NOMO-1 (cell line): ENCODE measurements around the gene LAMA4.
"Not testable (repeated sequence)": the region's sequence is repeated elsewhere in the genome, so short reads cannot be mapped to it uniquely, and the experiment has no call there.

ENCODE experiments used
- DNase-seq, 2 experiments: peaks; one replicate each; lab custom pipeline; 2025; ENCODE audit not compliant: unreplicated experiment in 2 of 2; lab: John Stamatoyannopoulos, UW

The LAMA4 gene

DNA sequence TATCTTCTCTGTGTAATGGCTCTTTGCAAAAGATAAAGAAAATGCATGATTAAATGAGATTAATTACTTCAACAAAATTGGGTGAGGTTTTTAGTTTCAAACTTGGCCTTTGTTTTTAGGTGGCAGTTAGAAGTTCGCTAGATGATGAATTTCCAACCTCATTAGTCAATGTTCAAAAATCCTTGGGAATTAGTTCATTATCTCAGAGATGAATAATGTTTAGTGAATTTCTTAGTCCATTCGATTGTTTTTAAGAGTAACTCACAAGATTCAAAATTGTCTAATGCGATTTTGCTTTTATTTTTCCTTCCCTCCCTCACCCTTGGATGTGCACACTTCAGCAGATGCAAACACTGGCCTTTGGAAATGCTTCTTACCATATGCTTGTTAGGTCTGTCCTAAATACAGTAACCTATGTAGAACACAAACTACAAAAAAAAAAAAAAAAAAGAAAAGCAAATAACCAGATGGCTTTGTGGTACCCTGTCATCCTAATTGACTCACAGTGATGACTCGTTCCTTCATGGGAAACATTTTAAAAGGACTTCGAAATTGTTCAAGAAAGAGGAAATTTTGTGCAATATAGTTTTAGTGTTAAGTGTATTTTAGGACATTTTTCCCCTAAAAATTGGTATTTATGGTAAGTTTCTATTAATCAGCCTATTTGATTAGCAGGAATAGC is 100.3 kb downstream of the LAMA4 start:
- peak in 1 of 2 experiments; percentile 47 for DNase-seq

DNA sequence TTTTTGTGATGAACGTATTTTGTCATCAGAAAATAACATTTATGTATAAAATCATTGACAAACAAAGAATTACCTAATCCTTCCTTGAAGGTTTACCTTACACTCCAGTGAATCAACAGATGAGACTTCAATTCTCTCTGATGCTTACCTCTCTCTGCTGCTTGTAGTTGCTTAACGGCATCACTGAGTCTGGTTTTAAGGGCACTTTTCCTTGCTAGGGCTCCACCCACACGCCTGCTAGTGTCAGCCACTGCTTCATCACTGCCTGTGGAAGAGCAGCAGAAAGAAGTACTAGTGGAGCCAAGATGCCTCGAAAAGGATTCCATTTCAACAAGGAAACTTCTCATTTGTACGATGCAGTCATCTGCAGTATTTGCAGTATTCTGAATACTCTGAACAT is 104.0 kb downstream of the LAMA4 start:
- DNase-seq = no peak

DNA sequence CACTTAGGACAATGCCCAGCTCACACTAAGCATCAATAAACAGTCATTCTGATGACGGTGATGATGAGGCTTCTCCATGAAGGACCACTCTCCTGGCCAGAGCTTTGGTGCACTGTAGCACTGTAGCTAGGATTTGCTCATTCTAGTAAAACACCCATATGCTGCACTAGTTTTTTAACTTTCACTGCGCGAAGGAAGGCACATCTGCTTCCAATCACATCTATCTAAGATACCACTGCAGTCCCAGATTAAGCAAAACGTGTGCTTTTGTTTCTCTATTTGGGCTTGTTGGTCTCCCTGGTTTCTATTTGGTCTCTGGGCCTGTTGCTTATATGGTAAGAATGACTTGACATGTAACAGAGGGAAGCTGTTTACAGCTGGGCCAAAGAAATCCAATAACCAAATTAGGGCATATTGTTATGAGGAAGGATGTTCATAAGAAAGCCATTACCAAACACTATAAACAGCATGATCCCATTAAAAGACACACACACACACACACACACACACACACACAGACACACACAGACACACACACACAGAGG is 104.6 kb downstream of the LAMA4 start:
- DNase-seq = no peak

DNA sequence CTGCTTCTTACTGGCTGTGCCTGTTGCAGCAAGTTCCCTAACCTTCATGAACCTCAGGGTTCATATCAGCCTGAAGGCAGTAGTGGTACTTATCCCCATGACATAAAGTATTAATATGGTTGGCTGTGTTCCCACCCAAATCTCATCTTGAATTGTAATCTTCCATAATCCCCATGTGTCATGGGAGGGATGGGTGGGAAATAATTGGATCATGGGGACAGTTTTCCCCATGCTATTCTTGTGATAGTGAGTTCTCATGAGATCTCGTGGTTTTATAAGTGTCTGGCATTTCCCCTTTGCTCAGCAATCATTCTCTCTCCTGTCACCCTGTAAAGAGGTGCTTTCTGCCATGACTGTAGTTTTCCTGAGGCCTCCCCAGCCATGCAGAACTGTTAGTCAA is 105.1 kb downstream of the LAMA4 start:
- DNase-seq = no peak

DNA sequence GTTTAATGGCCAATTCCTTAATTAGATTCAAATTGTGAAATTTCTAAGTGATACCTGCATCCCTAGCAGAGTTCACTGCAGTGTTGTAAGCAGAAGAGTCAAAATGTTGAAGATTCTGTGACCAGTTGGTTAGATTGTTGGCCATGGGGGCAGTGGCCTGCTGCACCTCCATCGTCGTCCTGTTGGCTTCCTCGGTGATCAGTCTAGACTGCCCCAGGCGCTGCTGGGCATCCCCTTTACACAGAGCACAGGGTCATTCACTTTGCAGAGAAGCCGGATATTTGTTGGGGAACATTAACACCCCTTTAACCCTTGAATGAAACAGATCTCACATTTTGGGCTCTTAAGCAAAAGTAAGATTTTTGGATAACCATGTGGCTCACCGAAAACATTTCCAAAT is 106.3 kb downstream of the LAMA4 start:
- DNase-seq = no peak

DNA sequence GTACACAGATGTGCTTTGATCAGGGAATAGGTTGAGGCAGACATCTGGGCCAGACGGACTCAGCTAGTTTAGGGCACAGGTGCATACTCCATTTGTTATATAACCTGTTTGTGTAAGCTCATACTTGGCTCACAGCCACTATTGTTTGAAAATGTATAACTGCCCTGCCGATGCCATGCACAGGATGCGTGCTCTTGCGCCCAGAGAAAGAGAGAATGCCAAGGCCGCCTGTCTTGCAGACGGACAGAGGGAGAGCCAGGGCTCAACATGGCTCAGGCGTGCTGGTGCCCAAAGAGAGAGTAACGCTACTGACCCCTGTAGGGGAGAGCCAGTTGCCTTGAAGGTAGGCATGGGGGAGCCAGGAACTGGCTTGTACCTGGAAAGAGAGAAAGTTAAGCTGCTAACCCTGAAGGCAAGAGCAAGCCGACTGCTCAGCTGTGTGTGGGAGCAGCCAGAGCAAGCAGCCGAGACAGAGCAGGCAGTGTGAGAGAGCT is 109.2 kb downstream of the LAMA4 start:
- DNase-seq = no peak

DNA sequence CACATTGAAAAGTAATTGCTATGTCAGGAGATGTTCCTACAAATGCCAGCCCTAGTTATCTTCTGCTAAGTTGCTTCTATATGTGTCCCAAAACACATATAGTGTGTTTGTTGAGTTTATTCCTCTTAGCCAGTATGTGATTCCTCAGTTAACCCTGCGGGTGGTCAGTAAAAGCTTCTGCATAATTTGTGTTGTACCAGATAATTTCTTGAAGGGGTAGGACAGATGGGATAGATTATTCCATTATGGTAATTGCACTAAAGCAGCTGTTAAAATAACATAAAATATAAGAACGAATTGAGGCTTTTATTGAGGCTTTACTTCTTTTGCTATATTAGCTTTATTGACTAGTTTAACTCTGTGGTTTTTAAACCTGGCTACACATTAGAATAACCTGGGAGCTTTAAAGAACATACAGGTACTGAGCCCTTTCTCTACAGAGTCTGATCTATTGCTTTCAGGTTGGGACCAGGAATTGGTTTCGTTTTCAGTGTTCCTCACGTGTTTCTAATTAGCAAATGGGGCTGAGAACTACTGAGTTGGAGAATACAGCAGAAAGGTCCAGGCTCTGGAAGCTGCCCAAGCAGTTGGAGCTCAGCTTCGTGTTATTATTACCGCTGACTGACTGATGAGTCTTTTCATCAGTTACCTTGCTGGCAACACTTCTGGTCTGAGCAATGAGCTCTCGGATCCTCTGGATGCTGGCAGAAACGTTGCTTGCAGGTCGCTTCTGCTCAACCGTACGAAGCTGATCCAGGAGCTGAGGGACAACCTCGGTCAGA is 110.0 kb downstream of the LAMA4 start:
- no peak for DNase-seq

DNA sequence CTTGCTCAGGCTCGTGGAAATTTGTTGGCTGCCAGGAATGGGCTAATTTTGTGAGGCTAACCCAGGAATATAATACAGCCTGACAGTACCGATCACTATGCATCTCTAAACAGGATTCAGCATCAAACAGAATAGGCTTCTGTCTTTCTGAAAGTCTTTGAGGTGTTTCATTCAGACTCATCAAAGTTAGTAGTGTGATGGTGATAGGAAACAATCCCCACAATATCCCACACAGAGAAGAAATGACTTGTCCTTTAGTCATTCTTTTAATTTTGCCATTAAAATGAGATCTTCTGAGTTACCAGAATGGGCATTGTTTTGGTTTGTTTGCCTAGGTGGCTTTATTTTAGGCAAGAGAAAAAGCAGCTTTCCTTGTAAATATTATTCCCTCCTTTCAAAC is 112.7 kb downstream of the LAMA4 start:
- no peak for DNase-seq

DNA sequence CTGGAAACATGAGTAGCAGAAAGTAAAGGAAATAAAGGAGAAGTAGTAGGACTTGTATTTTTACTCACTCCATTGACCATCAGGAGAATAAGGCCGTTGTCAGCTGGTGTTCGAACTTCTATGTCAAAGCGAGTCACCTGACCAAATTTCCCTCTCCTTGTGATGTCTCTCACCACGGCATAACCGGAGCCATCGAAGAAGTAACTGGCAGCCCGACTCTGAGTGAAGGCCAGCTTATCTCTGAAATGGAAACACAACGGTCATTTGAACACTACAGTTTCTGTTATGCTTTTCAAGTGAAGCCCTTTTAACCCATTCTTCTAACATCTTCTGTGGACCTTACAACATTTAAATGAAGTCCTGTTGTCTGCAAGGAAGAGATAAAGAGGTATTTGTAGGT is 115.3 kb downstream of the LAMA4 start:
- DNase-seq = no peak

DNA sequence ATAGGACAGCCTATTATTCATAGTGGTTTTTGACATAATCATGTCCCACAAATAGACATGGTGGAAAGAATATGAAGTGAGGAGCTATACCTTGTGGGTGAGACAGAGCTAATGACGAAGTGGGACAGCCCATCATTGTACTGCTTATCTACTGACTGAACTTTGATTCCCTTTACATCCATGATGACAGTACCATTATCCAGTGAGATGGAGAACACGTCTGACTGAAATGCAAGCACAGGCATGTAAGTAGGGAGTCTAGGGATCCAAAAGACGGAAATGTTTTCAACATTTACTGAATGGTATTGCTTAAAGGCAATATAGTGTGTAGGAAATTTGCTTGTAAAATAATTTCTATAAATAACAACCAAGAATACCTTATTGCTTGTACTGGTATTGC is 123.5 kb downstream of the LAMA4 start:
- no peak for DNase-seq

DNA sequence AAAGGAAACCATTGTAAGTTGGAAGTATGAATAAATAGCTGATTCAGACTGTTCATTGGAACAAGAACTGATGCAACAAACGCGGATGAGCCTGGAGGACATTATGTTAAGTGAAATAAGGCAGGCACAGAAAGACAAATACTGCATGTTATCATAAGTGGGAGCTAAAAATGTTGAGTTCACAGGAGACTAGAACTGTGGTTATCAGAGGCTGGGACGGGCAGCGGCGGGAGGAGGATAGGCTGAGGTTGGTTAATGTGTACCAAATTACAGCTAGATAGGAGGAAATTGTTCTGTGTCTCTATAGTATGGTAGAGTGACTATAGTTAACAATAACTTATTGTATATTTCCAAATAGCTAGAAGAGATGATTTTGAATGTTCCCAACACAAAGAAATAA is 126.2 kb downstream of the LAMA4 start:
- DNase-seq = no peak

DNA sequence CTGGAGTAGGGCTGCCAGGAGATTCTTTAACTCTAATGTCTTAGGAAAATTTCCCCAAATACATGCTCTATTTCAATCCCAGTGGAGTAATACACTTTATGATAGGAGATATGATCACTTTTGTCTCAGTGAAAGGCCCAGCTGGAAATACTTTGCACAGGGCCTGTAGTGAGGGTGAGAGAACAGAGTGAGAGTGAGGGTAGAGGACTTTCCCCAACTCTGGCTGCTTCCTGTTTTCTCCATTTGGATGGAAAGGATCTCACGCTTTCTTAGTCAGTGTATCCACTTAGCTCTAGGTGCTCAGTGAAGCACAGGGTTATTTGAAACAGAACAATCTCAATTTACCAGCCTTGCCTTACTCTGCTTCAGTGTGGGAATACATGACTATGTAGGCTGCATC is 130.4 kb downstream of the LAMA4 start:
- DNase-seq = no peak

DNA sequence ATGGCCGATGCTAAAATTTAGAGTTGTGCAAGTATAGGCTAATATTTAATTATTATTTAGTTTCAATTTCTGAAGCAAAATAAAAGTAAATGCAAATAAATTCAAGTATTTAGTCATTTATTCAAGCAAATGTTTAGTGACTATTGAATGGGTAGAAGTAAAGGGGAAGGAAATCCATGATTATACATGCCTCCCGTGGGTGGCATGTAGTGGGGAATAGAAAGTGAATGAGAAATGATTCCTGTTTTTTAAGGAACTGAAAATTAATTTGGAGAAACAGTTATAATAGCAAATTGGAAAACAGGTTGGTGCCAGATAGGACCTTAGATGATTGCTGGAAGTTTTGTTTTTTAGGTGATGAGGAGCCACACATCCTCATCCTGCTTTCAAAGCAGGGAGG is 131.6 kb downstream of the LAMA4 start:
- DNase-seq = peak in 1 of 2 experiments; percentile 25

DNA sequence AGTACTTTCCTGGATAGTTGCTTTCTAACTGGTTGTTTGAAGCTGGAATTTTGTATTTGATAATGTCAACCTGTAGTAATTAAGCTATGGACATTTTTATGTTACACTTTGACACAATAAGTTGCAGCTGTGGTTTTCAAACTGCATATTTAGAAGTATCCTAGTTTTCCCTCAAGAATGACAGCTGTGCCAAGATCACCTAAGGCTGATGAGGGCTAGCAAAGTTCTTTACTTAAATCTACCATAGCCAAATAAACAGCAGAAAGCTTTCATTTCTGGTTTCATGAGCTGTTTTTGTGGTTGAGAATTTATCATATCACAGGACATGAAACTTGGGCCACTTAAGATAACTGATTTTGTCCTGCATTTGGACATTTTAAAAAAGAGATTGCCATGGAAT is 136.3 kb downstream of the LAMA4 start:
- DNase-seq = no peak

DNA sequence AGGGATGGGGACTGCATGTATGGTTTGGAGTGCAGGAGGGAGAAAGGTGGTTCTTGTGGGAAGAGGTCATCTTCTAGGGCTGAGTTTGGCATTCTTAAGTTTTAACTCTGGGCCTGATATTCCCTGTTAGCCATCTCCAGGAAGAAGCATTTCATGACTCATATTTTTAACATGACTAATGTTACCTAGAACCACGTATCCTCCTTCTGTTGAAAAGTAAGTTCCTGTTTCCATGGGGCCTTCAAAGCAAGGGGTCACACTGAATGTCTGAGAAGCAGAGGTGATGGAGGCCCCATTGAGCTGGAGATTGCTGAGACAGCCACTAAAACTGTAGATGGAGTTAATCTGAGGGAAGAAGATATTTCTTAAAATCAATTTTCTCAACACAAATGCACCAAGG is 136.8 kb downstream of the LAMA4 start:
- peak in 1 of 2 experiments; percentile 46 for DNase-seq

DNA sequence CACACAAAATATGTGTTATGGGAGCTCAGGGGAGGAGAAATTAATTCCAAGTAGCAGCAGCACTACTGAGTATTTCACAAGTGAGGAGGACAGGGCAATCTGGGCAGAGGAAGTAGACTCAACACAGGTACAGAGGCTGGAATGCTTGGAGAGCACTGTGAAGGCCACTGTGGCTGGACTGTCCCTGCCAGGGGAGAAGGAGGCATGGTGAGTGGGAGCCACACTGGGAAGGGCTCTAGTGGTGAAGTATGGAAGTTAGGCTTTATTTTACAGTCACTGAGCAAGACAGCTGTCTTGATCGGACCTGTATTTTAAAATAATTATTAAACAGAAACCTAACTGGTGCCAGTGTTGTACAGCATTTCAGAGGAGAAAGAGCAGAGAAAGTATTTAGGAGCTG is 138.1 kb downstream of the LAMA4 start:
- no peak for DNase-seq

DNA sequence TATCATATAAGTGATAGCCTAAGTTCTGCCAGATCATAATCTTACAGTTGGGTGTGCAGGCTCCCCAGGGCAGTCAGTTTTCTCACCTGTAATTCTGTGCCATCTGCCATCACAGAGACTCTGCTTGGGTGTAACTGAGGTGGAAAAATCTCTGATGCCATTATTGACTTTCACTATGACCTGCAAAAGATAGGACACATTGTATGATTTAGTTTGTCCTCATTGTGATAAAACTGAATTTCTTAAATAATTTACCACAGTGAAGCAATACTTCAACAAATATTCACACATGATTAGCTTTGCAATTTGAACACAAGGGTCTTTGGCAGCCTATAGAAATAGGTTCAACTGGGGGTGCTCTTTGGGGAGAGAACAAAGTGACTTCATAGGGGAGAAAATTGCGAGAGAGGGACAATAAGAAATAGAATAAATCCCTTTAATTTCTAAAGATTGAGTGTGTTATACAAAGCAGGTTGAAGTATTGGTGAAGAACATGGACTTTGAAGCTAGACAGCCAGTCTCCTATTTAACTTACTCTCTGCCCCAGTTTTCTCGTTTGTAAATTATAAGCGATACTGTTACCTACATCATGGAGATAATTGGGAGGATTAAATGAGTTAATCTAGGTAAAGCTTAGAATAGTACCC is 139.7 kb downstream of the LAMA4 start:
- DNase-seq = no peak

DNA sequence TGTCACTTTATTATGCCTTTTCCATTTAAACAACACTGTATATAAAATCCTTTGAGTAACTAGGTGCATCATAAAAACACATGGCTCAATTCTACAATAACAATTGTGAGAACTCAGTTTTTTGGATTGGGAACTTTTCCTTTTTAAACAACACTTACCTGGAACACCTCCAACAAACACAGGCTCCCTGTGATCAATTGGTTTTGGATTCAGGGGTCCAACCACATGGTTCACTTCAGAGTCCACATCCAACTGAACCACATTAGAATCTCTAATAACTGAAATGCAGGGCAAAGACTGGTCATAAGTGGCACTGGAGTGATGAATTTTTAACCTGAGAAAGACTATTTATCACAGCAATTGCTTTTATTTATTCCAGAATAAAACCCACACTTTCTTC is 140.4 kb downstream of the LAMA4 start:
- DNase-seq = no peak

DNA sequence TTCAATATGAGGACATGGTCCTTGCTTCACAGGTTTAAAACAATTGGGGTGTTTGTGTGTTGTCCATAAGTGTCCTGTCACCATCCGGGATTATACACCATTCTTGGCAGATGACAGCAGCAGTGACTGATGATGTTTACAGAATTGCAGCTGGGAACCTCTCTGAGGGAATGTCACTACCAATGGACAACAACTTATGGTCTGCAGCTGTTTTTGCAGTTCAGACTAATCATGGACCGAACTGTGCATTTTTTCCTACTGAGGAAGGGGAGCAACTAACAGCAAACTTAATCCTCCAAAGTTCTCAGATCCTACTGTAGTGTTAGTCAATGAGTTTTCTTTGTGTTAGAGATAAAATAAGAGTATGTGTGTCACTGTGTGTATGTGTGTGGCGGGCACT is 140.9 kb downstream of the LAMA4 start:
- DNase-seq = no peak

DNA sequence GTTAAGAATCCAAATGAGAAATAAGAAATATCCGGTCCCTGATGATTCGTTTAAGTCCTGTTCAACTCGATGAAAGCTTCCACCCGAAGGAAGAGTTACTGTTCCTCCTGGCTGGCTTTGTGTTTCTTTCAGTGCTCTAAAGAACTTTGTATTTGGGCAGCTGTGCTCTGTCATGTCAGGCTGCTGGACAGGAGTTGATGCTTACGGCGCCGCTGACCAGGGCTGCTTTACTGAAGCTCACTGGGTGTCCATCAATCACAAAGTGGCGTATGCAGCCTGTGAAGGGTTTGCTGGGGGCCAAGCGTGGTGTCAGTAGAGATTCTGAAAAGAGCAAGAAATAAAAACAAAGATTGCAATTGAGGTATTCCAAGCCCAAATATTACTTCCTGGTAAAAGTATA is 145.1 kb downstream of the LAMA4 start:
- no peak for DNase-seq

DNA sequence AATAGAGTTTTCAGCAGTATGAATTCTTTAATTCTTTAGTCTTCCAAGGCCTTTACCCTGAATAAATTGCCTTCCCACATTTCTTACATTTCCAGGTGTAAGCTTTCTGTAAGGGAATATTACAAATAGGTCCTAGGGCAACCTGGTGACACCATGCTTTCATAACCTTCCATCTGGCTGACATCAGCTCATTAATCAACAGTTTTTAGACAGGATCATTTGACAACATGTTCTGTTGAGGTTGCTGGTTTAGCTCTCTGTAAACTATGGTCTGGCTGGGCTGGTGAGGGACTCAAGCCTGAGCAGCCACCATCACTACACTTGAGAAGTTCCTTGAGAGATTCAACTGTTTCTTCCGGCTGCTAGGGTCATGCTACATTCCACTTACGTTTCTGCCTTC is 147.8 kb downstream of the LAMA4 start:
- no peak for DNase-seq

DNA sequence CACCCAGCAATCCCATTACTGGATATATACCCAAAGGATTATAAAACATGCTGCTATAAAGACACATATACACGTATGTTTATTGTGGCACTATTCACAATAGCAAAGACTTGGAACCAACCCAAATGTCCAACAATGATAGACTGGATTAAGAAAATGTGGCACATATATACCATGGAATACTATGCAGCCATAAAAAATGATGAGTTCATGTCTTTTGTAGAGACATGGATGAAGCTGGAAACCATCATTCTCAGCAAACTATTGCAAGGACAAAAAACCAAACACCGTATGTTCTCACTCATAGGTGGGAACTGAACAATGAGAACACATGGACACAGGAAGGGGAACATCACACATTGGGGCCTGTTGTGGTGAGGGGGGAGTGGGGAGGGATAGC is 148.3 kb downstream of the LAMA4 start:
- not testable (repeated sequence) for DNase-seq
